Colonic mucosa (tissue), 4 donors: ENCODE results near the gene RAD51B. TPM values are rescaled to one million over a fixed set of nuclear protein-coding genes. Genes with fewer than 3 reads are reported as not detected.
A peak's percentile ranks its signal among the peaks of the same experiment; 100 is the strongest.

Source experiments
- DNase-seq: peaks from one replicate; pipeline ENCODE4 v3.0.0-alpha.2; 2020
- H3K27ac ChIP-seq: fragments of 200-600 bp; one replicate; pipeline ENCODE4 v1.8.0; 2021
- H3K27me3 ChIP-seq: fragments of 200-600 bp; one replicate; pipeline ENCODE4 v1.8.0; 2021
- H3K36me3 ChIP-seq: fragments of 200-600 bp; one replicate; pipeline ENCODE4 v1.8.0; 2021
- H3K4me1 ChIP-seq: fragments of 200-600 bp; one replicate; pipeline ENCODE4 v1.8.0; 2021; ENCODE audit warnings: mild to moderate bottlenecking
- H3K4me3 ChIP-seq: fragments of 200-600 bp; one replicate; pipeline ENCODE4 v1.8.0; 2021
- H3K9ac ChIP-seq, 2 donors: one replicate each; pipeline ENCODE4 v1.7.0; 2013; ENCODE audit warnings: control low read depth in 2 of 2, low read depth in 2 of 2, low read length in 2 of 2
- H3K9me3 ChIP-seq: fragments of 200-600 bp; one replicate; pipeline ENCODE4 v1.8.0; 2021
- intact Hi-C: fragments of 100-400 bp; cut with DNase I; formaldehyde crosslinking; loops from one replicate; pipeline ENCODE4 v1.14.1; 2022
- total RNA-seq, 2 donors: library from RNA; stranded (reverse); fragmentation: NEBNext Ultra II Directional in 1 of 2; extraction: Animal tissue kit (Norgen Biotek cat#: 25700) in 1 of 2; gene quantifications; one replicate each; pipeline ENCODE4 v1.2.1, GENCODE V29; 2021
- TF ChIP-seq, protein P1 (sequence below): fragments of 200-600 bp; IDR thresholded peaks from one replicate; pipeline ENCODE4 v1.8.0; 2022; ENCODE audit warnings: antibody characterized with exemption, mild to moderate bottlenecking
- donor health status: healthy.
- donor health status: DM: no; HTN: no; CAD: no.
- donor health status: DM: no; HTN: no; CAD: no.

Gene RAD51B
- total RNA-seq, 2 donors from 2014 or later = 12.7 to 22.0 TPM

DNA sequence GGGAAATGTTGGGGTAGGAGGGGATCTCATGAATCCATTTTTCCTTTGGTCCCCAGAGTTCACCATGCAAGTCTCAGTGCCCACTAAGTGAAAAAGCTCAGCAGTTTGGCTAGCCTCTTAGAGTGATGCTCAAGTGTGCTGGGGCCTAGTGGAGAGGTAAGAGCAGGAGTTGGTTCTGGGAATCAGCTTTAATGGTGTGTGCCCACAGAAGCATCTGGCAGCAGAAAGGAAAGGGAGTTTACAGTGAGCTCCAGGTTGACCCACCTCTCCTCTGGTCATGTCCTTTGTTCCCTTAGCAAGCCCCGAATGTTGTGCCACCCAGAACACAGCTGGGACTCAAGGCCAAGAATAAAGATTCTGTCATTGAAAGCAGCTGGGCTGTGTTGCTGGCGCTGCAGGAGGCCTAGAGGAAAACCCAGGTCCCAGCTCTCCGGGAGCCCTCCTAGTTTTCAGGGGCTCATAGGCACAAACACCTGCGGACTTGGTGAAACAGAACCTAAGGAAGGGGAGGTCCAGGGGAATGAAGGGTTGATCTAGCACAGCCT, 652.5 kb downstream of the RAD51B start:
- no peaks in the 10 kb centered on the region for H3K36me3 ChIP-seq
- H3K4me3 ChIP-seq = no peak overlapping the region
- no peaks in the 10 kb centered on the region for H3K27me3 ChIP-seq
- peak overlapping the region in 1 of 2 donors; percentile 5 for H3K9ac ChIP-seq
- intact Hi-C loops = no loop called here
- H3K27ac ChIP-seq = no peak overlapping the region
- no peak for DNase-seq
- H3K9me3 ChIP-seq = no peaks in the 10 kb centered on the region
- H3K4me1 ChIP-seq = no peaks in the 10 kb centered on the region
- TF ChIP-seq, protein P1, sequence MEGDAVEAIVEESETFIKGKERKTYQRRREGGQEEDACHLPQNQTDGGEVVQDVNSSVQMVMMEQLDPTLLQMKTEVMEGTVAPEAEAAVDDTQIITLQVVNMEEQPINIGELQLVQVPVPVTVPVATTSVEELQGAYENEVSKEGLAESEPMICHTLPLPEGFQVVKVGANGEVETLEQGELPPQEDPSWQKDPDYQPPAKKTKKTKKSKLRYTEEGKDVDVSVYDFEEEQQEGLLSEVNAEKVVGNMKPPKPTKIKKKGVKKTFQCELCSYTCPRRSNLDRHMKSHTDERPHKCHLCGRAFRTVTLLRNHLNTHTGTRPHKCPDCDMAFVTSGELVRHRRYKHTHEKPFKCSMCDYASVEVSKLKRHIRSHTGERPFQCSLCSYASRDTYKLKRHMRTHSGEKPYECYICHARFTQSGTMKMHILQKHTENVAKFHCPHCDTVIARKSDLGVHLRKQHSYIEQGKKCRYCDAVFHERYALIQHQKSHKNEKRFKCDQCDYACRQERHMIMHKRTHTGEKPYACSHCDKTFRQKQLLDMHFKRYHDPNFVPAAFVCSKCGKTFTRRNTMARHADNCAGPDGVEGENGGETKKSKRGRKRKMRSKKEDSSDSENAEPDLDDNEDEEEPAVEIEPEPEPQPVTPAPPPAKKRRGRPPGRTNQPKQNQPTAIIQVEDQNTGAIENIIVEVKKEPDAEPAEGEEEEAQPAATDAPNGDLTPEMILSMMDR = no peak

DNA sequence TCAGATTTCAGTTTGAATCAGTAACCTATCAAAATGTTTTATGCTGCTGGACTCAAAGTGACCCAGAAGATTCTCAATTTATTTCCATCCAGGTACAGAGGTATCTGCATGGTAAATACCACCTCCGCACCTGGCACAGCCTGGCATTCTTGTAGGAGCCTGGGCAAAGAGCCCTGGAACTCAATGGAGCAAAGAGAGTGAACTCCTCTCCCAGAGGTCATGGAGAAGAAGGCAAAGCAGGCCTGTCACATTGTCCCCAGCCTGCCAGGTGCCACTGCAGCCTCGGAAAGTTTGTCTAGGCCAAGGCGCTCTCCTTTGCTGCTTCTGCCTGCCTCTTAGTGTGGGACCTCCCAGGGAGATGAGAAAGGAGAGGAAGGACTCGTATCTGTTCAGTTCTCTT, 653.5 kb downstream of the RAD51B start:
- H3K4me3 ChIP-seq = no peak overlapping the region
- intact Hi-C loops = no loop called here
- H3K36me3 ChIP-seq = no peaks in the 10 kb centered on the region
- no peaks in the 10 kb centered on the region for H3K4me1 ChIP-seq
- H3K27me3 ChIP-seq = no peaks in the 10 kb centered on the region
- H3K9me3 ChIP-seq = no peaks in the 10 kb centered on the region
- no peak for DNase-seq
- H3K27ac ChIP-seq = no peak overlapping the region
- TF ChIP-seq, protein P1 = no peak
- H3K9ac ChIP-seq = no peak overlapping the region

DNA sequence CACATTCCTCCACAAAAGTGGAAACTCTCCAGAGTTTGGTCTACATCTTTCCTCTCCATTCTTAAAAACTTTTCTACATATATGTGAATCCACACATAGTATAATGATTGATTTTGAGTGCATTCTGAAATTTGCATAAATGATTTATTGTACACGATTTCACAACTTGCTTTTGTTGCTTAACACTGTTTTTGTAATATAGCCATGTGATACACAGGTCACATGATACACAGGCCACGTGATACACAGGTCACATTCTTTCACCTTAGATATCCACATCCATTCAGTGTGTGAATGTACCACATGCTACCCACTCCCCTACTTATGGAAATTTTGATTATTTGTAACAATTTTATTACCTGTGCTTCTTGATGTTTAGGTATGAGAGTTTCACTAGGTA, 654.2 kb downstream of the RAD51B start:
- no peaks in the 10 kb centered on the region for H3K4me1 ChIP-seq
- no peaks in the 10 kb centered on the region for H3K9me3 ChIP-seq
- no peak overlapping the region for H3K27ac ChIP-seq
- intact Hi-C loops = no loop called here
- H3K36me3 ChIP-seq = no peaks in the 10 kb centered on the region
- H3K9ac ChIP-seq = no peak overlapping the region
- H3K27me3 ChIP-seq = no peaks in the 10 kb centered on the region
- TF ChIP-seq, protein P1 = no peak
- H3K4me3 ChIP-seq = no peak overlapping the region
- no peak for DNase-seq

DNA sequence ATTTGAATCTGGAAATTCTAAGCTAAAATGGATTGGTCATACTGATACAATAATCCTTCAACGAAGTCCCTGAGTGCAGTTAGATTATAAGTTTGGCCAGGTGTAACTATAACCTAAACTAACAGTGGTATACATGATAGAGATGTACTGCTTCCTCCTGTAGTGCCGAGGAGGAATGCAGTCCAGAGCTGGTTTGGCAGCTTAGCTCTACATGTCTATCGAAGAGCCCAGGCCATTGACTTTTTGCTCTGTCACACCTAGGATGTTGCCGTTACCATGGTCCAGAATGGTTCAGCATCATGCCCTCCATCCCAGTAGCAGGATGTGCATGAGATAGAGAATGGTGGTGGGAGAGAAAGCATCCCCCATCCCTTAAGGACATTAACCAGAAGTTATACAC, 655.2 kb downstream of the RAD51B start:
- H3K4me1 ChIP-seq = no peaks in the 10 kb centered on the region
- no peak overlapping the region for H3K9ac ChIP-seq
- no peak overlapping the region for H3K4me3 ChIP-seq
- no peak overlapping the region for H3K27ac ChIP-seq
- no peaks in the 10 kb centered on the region for H3K36me3 ChIP-seq
- no peak for DNase-seq
- TF ChIP-seq, protein P1 = no peak
- H3K27me3 ChIP-seq = no peaks in the 10 kb centered on the region
- no peaks in the 10 kb centered on the region for H3K9me3 ChIP-seq
- intact Hi-C loops = no loop called here

DNA sequence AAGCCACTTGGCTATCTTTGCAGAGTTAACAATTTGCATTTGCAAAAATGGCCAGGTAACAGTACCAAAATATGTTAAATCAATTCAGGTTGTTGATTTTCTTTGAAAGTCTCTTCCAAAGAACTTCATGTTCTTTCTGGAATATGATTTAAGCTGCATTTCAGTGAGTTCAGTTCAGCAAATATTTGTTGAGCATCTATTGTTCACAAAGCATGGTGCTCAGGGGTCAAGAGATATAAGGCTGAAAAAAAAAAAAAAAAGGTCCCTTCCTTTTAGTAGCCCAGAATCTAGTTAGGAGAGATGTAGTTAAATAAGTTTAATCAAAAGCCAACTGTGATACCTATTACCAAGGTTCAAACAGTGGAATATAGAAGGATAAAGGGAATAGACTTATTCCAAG, 656.2 kb downstream of the RAD51B start:
- Histone ChIP-seq H3K27me3 (no peaks in the 10 kb centered on the region), H3K9ac (no peak overlapping the region), H3K4me1 (no peaks in the 10 kb centered on the region), H3K27ac (no peak overlapping the region), H3K4me3 (no peak overlapping the region), H3K36me3 (no peaks in the 10 kb centered on the region), H3K9me3 (no peaks in the 10 kb centered on the region)
- no peak for DNase-seq
- intact Hi-C loops = no loop called here
- TF ChIP-seq, protein P1 = no peak
